Measurements from ENCODE around the gene CC2D1A.
A peak's percentile ranks its signal among the peaks of the same experiment; 100 is the strongest.
"Not testable (repeated sequence)": the region's sequence is repeated elsewhere in the genome, so short reads cannot be mapped to it uniquely, and the experiment has no call there.

Gene CC2D1A

DNA sequence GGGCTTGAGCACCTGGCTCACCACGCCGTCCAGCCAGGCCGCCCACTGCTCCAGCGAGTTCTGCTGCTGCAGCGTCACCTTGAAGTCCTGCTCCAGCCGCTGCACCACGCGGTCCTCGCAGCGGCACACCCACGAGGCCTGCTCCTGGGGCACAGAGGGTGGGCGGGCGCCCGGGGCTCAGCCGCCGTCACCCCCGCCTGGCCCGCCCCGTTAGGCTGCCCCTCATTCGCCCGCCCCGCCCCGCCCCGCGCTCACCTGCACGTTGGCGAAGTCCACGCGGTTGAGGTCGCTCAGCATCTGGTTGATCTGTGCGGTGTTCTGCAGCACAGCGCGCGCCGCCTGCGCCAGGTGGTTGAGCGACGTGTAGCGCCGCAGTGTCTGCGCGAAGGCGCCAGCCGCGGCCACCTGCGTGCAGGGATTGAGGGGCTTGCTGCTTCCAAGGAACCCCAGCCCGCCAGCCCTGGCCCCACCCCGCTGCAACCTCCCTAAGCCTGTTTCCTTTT, 57.7 kb downstream of the CC2D1A start:
- DNase-seq = no peak

- DNase-seq = no peak
Measured at GRCh38 chr19:13964776-13965175, 58.8 kb downstream of the CC2D1A start.

DNA sequence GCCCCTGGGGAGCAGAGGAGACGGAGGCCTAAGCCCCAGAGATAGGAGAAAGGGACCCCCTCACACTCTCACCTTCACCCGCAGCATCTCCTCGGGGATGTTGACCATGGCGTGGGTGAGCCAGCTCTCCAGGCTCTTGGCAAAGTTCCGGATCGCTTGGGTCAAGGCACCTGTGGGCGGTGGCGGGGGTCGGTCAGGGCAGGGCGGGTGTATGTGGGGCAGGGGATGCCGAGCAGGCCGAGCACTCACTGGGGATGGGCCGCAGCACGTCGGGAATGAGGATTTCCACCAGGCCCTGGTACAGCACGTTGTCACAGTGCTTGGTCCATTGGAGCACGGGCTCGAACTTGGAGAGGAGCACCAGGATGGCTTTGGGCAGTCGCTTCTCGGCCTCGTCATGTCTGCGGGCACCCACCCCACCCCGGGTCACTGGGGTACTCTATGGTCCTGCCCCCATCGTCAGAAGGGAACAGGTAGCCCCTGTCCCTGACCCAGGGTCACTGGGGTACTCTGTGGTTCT, 59.4 kb downstream of the CC2D1A start:
- DNase-seq = no peak

DNA sequence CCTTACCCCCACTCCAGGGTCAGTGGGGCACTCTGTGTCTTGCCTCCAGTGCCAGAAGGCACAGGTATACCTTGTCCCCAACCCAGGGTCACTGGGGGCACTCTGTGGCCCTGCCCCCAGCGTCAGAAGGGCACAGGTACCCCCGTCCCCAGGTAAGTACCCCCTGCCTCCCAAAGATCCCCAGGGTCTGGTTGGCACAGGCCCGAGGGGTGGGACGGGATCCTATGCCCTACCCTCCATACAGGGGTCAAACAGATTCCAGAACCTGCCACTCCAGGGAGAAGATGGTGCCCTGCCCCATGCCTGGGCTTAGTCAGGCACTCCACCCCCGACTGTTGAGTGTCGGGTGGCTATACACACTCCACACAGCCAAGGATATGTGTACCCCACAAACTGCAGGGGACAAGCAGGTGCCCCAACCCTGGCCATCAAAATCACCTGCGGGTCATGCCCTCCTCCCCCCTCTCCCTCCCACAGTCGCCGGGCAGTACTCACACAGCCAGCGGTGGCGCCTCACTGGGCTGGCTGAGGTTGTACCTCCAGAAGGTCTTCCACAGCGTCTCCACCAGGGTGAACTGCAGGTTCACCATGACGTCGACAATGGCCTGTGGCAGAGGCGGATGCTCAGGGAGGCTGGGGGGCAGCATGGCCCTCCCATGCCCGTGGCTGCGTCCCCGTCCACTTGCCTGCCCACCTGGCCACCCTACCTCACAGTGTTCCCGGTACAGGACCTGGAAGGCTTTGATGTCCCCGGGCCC, 60.1 kb downstream of the CC2D1A start:
- DNase-seq = no peak

- no peak for DNase-seq
Measured at GRCh38 chr19:13966684-13967128, 60.7 kb downstream of the CC2D1A start.

GRCh38 chr19:13967206-13967605, 61.2 kb downstream of the CC2D1A start:
- DNase-seq = not testable (repeated sequence)

DNA sequence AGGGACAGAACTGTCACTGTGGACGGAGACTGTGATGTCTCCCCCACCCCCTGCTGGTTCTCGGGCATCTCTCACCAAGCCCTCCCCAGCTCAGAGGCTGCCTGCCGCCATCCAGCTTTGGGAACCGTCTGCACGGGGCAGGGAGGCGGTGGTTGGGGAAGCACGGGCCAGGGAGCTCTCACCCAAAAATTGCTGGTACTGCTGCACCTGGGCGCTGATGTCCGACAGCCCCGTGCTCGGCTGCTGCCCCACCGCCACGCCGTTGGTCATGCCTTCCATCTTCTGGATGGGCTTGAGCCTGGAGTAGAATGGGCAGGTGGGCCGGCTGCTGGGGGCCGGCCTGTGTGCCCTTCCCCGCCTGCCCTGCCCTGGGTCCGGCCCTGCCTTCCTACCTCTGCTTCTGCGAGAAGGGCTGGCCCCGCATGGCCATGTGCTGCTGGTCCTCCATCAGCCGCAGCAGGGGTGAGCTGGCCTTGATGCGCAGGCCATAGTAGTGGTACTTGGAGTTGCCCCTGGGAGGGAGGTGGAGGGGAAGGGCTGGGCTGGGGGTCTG, 62.5 kb downstream of the CC2D1A start:
- DNase-seq = no peak

- DNase-seq = no peak
Measured at GRCh38 chr19:13968999-13969398, 63.0 kb downstream of the CC2D1A start.

DNA sequence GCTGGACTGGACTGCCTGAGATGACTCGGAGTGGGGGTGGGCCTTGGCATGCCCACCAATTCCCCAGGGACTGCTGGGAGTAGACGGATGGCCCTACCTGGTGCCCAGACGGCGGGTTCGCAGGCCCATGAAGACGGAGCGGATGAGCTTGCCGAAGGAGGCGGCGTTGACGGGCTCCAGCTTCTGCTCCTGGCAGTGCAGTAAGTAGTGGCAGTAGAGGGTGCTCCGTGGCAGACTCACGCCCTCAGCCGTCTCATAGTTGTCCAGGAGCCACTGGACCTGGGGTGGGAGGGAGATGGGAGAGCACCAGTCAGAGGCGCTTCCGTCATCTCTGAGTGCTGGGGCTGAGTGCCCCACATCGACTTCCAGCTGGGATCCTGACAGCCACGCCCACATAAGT, 63.9 kb downstream of the CC2D1A start:
- no peak for DNase-seq

- DNase-seq = not testable (repeated sequence)
Measured at GRCh38 chr19:13971868-13972267, 65.9 kb downstream of the CC2D1A start.

DNA sequence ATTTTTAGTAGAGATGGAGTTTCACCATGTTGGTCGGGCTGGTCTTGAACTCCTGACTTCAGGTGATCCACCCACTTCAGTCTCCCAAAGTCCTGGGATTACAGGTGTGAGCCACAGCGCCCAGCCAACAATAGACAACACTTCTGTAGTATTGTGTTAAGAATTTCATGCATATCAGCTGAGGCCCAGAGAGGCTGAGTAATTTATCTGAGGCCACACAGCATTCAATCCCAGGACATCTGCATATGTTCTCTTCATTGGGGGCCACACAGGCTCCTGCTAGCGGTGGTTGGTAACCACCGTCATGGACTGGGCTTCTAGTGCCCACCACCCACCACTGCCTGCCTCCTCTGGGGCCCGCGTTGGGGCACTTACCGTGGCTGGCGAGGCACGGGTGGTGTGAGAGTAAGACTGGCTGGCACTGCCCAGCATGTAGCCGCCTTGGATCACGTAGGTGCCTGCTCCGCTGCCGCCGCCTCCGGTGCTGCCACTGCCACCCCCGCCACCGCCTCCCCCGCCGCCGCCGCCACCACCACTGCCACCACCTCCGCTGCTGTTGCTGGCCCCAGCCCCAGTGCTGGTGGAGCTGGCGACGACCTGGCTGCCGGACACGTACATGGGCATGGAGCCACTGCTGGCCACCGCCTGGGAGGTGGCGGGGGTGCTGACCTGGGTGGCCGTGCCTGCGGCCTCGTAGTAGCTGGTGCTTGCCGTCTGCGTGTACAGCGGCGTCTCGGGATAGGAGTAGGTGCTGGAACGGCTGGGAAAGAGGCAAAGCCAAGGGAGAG, 66.6 kb downstream of the CC2D1A start:
- no peak for DNase-seq

DNA sequence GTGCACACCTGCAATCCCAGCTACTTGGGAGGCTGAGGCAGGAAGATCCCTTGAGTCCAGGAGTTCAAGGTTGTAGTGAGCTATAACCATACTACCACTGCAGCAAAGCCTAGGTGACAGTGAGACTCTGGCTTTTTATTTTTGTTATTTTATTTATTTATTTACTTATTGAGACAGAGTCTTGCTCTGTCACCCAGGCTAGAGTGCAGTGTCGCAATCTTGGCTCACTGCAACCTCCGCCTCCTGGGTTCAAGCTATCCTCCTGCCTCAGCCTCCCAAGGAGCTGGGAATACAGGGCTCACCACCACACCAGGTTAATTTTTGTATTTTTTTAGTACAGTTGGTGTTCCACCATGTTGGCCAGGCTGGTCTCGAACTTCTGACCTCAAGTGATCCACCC, 67.5 kb downstream of the CC2D1A start:
- DNase-seq = not testable (repeated sequence)

GRCh38 chr19:13974073-13974472, 68.1 kb downstream of the CC2D1A start:
- peak; percentile 99 for DNase-seq

DNA sequence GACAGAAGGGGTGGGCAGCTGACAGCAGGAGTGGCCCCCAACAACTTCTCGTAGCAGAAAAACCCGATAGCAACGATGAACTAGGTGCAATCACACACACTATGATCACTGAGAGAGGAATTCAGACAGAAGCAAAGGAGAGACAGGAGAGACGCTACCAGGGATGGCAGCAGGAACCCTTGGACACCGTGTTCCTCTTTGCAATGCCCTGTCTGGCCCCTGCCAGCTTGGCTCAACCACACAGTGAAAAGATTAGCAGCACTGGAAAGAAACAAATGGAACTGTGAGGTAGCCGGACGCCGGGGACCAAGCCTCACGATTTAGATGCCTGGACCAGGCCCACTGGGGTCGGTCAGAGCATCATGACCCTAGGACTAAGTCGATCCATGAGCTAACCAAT, 69.9 kb downstream of the CC2D1A start:
- DNase-seq = no peak

- no peak for DNase-seq
Measured at GRCh38 chr19:13976446-13976845, 70.4 kb downstream of the CC2D1A start.

DNA sequence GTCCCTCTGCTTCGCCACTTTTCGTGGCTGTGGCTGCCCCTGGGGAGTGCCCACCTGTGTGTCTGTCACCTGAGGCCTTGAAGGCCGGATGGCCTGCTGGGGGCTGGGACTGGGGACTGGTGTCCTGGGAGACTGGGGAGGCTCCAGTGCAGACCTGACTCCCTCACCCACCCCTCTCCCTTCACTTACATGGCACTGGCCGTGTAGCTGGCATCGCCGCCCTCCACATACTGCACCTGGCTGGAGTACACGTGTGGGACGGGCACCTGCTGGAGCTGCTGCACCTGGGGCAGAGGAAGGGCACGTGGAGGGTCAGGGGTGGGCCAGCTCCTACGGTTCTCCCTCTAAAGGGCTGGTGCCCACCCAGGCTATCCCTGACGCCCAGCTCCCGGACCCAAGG, 71.8 kb downstream of the CC2D1A start:
- DNase-seq = no peak

DNA sequence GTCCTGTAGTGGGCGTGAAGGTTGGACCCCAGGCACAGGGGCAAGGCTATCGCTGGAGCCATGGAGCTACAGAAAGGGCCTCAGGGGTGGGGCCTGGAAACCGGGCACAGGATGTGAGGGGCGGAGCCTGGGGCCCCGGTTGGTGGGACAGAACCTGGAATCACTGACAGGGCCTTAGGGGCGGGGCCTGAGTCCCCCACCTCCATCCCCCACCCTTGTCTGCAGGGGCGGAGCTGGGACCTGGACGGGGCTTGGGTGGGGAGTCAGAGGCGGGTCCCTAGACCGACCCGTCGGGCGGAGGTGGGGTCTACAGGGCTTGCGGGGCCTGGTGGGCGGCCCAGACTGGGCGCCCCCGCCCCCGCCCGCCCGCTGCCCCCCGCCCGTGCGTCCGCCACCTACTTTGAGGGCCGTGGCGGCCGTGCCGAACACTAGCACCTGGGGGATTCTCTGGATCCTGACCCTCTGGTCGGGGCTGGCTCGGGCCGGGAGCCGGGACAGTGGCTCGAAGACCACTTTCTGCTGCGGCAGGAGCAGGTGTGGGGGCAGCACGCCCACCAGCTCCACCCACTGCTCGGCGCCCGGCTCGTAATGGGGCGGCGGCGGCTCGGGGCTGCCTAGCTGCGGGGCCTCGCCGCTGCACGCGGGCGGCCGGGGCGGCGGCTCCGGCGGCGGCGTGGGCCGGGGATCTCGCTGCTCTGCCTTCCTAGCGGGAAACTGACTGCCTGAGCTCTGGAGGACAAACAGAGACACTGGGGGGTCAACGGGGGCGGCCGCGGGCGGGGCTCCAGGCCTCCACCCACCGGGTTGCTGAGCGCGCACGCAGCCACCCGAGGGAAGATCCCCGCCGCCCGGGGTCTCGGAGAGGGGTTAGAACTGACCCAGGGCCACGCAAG, 72.6 kb downstream of the CC2D1A start:
- peak; percentile 71 for DNase-seq

GRCh38 chr19:13979244-13979615, 73.2 kb downstream of the CC2D1A start:
- DNase-seq = no peak

DNA sequence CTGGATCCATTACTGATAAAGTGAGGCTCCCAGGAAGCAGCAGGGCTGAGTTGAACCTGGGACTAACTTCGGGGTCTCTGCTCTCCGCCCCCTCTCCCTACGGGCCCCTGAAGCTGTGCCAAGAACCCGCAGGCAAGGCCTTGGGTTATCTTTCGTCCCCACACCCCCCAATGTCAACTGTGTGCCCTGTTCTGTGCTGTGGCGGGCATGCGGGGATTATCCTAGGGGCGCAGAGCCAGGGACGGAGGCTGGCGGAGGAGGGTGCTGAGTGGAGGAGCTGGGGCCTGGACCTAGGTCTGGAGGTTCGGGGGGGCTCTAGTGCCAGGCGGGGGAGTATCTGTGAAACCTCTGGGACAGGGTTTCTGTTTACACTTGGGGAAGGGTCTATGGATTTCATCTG, 73.7 kb downstream of the CC2D1A start:
- no peak for DNase-seq

DNA sequence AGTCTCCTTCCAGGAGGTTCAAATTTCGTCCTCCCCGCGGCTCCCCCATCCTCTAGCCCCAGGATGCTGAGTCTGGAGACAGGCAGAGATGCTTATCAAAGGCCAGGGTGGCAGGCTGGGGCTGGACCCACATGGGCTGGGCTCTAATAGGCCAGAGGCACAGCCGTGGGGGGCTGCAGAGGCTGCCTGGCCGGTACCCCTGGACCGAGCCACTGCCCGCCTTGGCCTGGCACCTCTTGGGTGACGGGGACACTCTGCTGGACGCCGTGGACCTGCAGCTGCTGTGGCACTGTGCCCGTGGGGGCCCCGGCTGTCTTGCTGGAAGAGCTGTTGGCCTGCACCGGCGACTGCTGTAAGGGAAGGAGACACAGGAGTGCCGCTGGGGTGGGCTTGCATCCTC, 74.3 kb downstream of the CC2D1A start:
- DNase-seq = no peak

Data from NCI-H82 (cell line).